A549 (cell line): Measurements from ENCODE around the gene SBK2. TPM values are rescaled to one million over a fixed set of nuclear protein-coding genes. Genes with fewer than 3 reads are reported as not detected.

Source experiments
- ATAC-seq, 2 experiments: fragments of 200-7000 bp in 1 of 2; fragments of >200 bp in 1 of 2; cut with Nextera tagmentation in 1 of 2; cut with Tn5 transposase in 1 of 2; 3 replicates each; pipeline versions ENCODE4 v1.8.0 to v1.9.1; 2018 to 2020; ENCODE audit warnings: mild to moderate bottlenecking in 1 of 2, moderate library complexity in 1 of 2
- CTCF ChIA-PET: fragments of 300-600 bp; sonication (Branson Sonifier 250); formaldehyde crosslinking; extraction: SDS; loops from one replicate; lab custom pipeline; 2021; ENCODE audit warnings: antibody characterized with exemption, inconsistent platforms; lab: Yijun Ruan, JAX
- POLR2A ChIA-PET: fragments of 350-600 bp; formaldehyde crosslinking; extraction: SDS; loops from one replicate; lab custom pipeline; 2021; ENCODE audit warnings: antibody characterized with exemption, inconsistent platforms; lab: Yijun Ruan, JAX
- DNase-seq, 2 experiments: peaks; one replicate each; pipeline versions ENCODE4 v3.0.0 to v3.0.0-alpha.2; 2011 to 2016; ENCODE audit warnings: low read depth in 1 of 2, low spot score in 1 of 2
- FAIRE-seq: peaks from 2 replicates; lab custom pipeline; 2011; peaks lifted over from hg19 to GRCh38; lab: Jason Lieb, UNC
- H3K27ac ChIP-seq, 2 experiments: fragments of >200 bp; sonication (Bioruptor Twin); formaldehyde crosslinking; 3 replicates each; pipeline ENCODE4 v1.5.1; 2016 to 2017
- H3K4me1 ChIP-seq: fragments of >200 bp; sonication (Bioruptor Twin); formaldehyde crosslinking; 3 replicates; pipeline ENCODE4 v1.6.1; 2016
- H3K4me2 ChIP-seq: fragments of >200 bp; sonication (Bioruptor Twin); formaldehyde crosslinking; 3 replicates; pipeline ENCODE4 v1.6.1; 2016
- H3K4me3 ChIP-seq: fragments of >200 bp; sonication (Bioruptor Twin); formaldehyde crosslinking; 3 replicates; pipeline ENCODE4 v1.5.1; 2016
- H3K9me3 ChIP-seq: fragments of >200 bp; sonication (Bioruptor Twin); formaldehyde crosslinking; 3 replicates; pipeline ENCODE4 v1.6.1; 2016
- ATOH8 ChIP-seq: fragments of 250-450 bp; sonication (Bioruptor Pico); IDR thresholded peaks from 2 replicates; pipeline ENCODE4 v1.5.0; 2020; ENCODE audit warnings: low read depth, mild to moderate bottlenecking, moderate library complexity
- BCL3 ChIP-seq: fragments of >200 bp; sonication (Bioruptor Twin); formaldehyde crosslinking; IDR thresholded peaks from 3 replicates; pipeline ENCODE4 v1.6.1; 2016
- CBX2 ChIP-seq: fragments of 200-600 bp; sonication (generic); IDR thresholded peaks from 2 replicates; pipeline ENCODE4 v1.6.1; 2016; ENCODE audit warnings: low read depth, mild to moderate bottlenecking, borderline replicate concordance
- CEBPB ChIP-seq, 2 experiments: fragments of >200 bp in 1 of 2; sonication (Bioruptor Twin) in 1 of 2; formaldehyde crosslinking in 1 of 2; IDR thresholded peaks; 2 replicates each; pipeline ENCODE4 v1.6.1; 2012 to 2016
- E2F6 ChIP-seq: IDR thresholded peaks from 2 replicates; pipeline ENCODE4 v1.6.1; 2012; ENCODE audit warnings: low read depth, borderline replicate concordance
- ELK1 ChIP-seq: fragments of 150-350 bp; IDR thresholded peaks from 2 replicates; pipeline ENCODE4 v1.6.1; 2014; ENCODE audit warnings: low read depth, mild to moderate bottlenecking, low read length
- ESRRA ChIP-seq: fragments of 150-350 bp; IDR thresholded peaks from 2 replicates; pipeline ENCODE4 v1.6.1; 2014; ENCODE audit warnings: mild to moderate bottlenecking, low read length, borderline replicate concordance
- FOSB ChIP-seq: fragments of 250-450 bp; sonication (Bioruptor Pico); IDR thresholded peaks from 2 replicates; pipeline ENCODE4 v1.5.0; 2020; ENCODE audit warnings: mild to moderate bottlenecking, moderate library complexity
- FOSL2 ChIP-seq, 2 experiments: fragments of 450-650 bp in 1 of 2; fragments of >200 bp in 1 of 2; sonication (Bioruptor Twin) in 1 of 2; formaldehyde crosslinking; IDR thresholded peaks; 2 replicates each; pipeline versions ENCODE4 v1.5.0 to v1.6.1; 2016 to 2020; ENCODE audit warnings: mild to moderate bottlenecking in 1 of 2, moderate library complexity in 1 of 2
- FOXS1 ChIP-seq: fragments of 250-450 bp; sonication (Bioruptor Pico); IDR thresholded peaks from 2 replicates; pipeline ENCODE4 v1.5.0; 2020; ENCODE audit warnings: mild to moderate bottlenecking, moderate library complexity
- HOXB13 ChIP-seq: fragments of 250-450 bp; sonication (Bioruptor Pico); IDR thresholded peaks from 2 replicates; pipeline ENCODE4 v1.5.0; 2020; ENCODE audit warnings: low read depth, mild to moderate bottlenecking, moderate library complexity
- NFE2L2 ChIP-seq: fragments of 150-350 bp; conservative IDR thresholded peaks from 2 replicates; pipeline ENCODE4 v1.6.1; 2014; ENCODE audit warnings: low read length
- NPAS2 ChIP-seq: fragments of 250-450 bp; sonication (Bioruptor Pico); IDR thresholded peaks from 2 replicates; pipeline ENCODE4 v1.8.0; 2022; ENCODE audit warnings: mild to moderate bottlenecking, moderate library complexity, borderline replicate concordance
- PHF8 ChIP-seq: fragments of 200-600 bp; sonication (generic); IDR thresholded peaks from 2 replicates; pipeline ENCODE4 v1.6.1; 2016; ENCODE audit warnings: low read depth, mild to moderate bottlenecking, antibody characterized with exemption, moderate library complexity, borderline replicate concordance
- REST ChIP-seq: fragments of 200-600 bp; sonication (generic); IDR thresholded peaks from 2 replicates; pipeline ENCODE4 v1.6.1; 2016; ENCODE audit warnings: antibody characterized with exemption, mild to moderate bottlenecking, moderate library complexity
- RFX5 ChIP-seq: fragments of 450-650 bp; IDR thresholded peaks from 2 replicates; pipeline ENCODE4 v1.7.1; 2014; ENCODE audit warnings: antibody characterized with exemption, mild to moderate bottlenecking, moderate library complexity
- SMC3 ChIP-seq: fragments of >200 bp; sonication (Bioruptor Twin); formaldehyde crosslinking; IDR thresholded peaks from 3 replicates; pipeline ENCODE4 v1.6.1; 2018; ENCODE audit warnings: inconsistent platforms
- SREBF2 ChIP-seq: fragments of 450-650 bp; IDR thresholded peaks from 2 replicates; pipeline ENCODE4 v1.6.1; 2014; ENCODE audit warnings: mild to moderate bottlenecking, moderate library complexity
- USF2 ChIP-seq: fragments of 450-650 bp; IDR thresholded peaks from 2 replicates; pipeline ENCODE4 v1.6.1; 2014; ENCODE audit warnings: antibody characterized with exemption
- ZFP36 ChIP-seq: fragments of 450-650 bp; IDR thresholded peaks from 2 replicates; pipeline ENCODE4 v1.6.1; 2014; ENCODE audit warnings: borderline replicate concordance; ENCODE audit not compliant: partially characterized antibody
- WGBS: methylation state at CpG from one replicate; pipeline ENCODE4 v1.1.6; 2017; ENCODE audit errors: missing lambda C conversion rate; 5-methylcytosine and 5-hydroxymethylcytosine counted together
- polyA plus RNA-seq, 4 experiments: library from polyadenylated mRNA; depleted of rRNA in 3 of 4; stranded (reverse); fragments of >200 nt; fragmentation: RNase III in 1 of 4; extraction: RNeasy Plus Mini Kit Qiagen cat#74134 plus additional on column Dnase treatment in 1 of 4; gene quantifications; 2 replicates in 3 of 4; 3 replicates in 1 of 4; pipeline ENCODE4 v1.2.3, GENCODE V29; 2011 to 2017

The SBK2 gene
- polyA plus RNA-seq, 2 of the 4 experiments (the other 2 are of a cell fraction): 0.89 to 1.1 TPM

GRCh38 chr19:55495646-55496349, 41.1 kb downstream of the SBK2 start:
- ChIA-PET POLR2A (no interaction called here), CTCF (interaction anchor here (0.8 to 17.3 kb wide), 6 partner anchors 8 to 136 kb away, joined by 5 to 219 read pairs (median 24); no protein-coding TSS in a partner anchor)
- WGBS: 73% methylated on average over 11 of the region's 11 CpGs
- DNase-seq (no peak), FAIRE-seq (no peak), ATAC-seq (no peak)
- no peak overlapping the region for H3K4me3 ChIP-seq
- no peak overlapping the region for H3K4me2 ChIP-seq
- no peak overlapping the region for H3K27ac ChIP-seq
- H3K4me1 ChIP-seq: peaks cover 19% of the 10 kb centered on the region; the same call in 2 of the 3 replicates
- no peaks in the 10 kb centered on the region for H3K9me3 ChIP-seq
- TF ChIP-seq CBX2 (no peak), CEBPB (IDR thresholded peaks at IDR 0.05) (no peak), PHF8 (no peak), ZFP36 (no peak), ELK1 (no peak), NPAS2 (CRISPR knock-in tag) (no peak), FOSL2 (IDR thresholded peaks at IDR 0.05) (no peak), FOSL2 (CRISPR knock-in tag; IDR thresholded peaks at IDR 0.05) (no peak), FOSB (no peak), FOXS1 (CRISPR knock-in tag) (no peak), SREBF2 (no peak), NFE2L2 (no peak), HOXB13 (CRISPR knock-in tag) (no peak), ESRRA (no peak), SMC3 (no peak), RFX5 (no peak), BCL3 (no peak), USF2 (no peak), REST (no peak), E2F6 (no peak), ATOH8 (CRISPR knock-in tag) (no peak)
